OCI-LY1 (cell line): ENCODE data around the gene KCTD2.

Experiments used
- H2AFZ ChIP-seq: fragments of 200-600 bp; sonication (generic), shearing (Covaris generic); 2 replicates; pipeline ENCODE4 v1.6.0; 2014; ENCODE audit warnings: antibody characterized with exemption, mild to moderate bottlenecking, low read length
- H3F3A ChIP-seq: fragments of 200-600 bp; sonication (generic), shearing (Covaris generic); 2 replicates; pipeline ENCODE4 v1.6.0; 2014; ENCODE audit warnings: mild to moderate bottlenecking, antibody characterized with exemption, low read length, moderate library complexity; ENCODE audit not compliant: insufficient read depth
- H3K27ac ChIP-seq: fragments of 200-600 bp; sonication (generic); 2 replicates; pipeline ENCODE4 v1.5.1; 2014; ENCODE audit warnings: low read length, mixed run types, mild to moderate bottlenecking, low read depth; ENCODE audit not compliant: poor library complexity, severe bottlenecking
- H3K27me3 ChIP-seq: fragments of 200-600 bp; sonication (generic); 2 replicates; pipeline ENCODE4 v1.6.0; 2014; ENCODE audit warnings: antibody characterized with exemption, mild to moderate bottlenecking, low read length, moderate library complexity; ENCODE audit not compliant: insufficient read depth
- H3K36me3 ChIP-seq: fragments of 200-600 bp; sonication (generic); 2 replicates; pipeline ENCODE4 v1.6.1; 2014; ENCODE audit warnings: mild to moderate bottlenecking, antibody characterized with exemption, low read length, moderate library complexity, mixed read lengths; ENCODE audit not compliant: insufficient read depth
- H3K4me1 ChIP-seq: fragments of 200-600 bp; sonication (generic); 2 replicates; pipeline ENCODE4 v1.5.1; 2014; ENCODE audit warnings: mild to moderate bottlenecking, low read length, moderate library complexity; ENCODE audit not compliant: insufficient read depth, severe bottlenecking
- H3K4me2 ChIP-seq: fragments of 200-600 bp; sonication (generic), shearing (Covaris generic); 2 replicates; pipeline ENCODE4 v1.6.1; 2014; ENCODE audit warnings: low read length
- H3K4me3 ChIP-seq: fragments of 200-600 bp; sonication (generic); 2 replicates; pipeline ENCODE4 v1.5.1; 2014; ENCODE audit warnings: low read length, low read depth, mild to moderate bottlenecking, mixed read lengths; ENCODE audit not compliant: poor library complexity, severe bottlenecking
- H3K79me2 ChIP-seq: fragments of 200-600 bp; shearing (Covaris generic); 2 replicates; pipeline ENCODE4 v1.6.1; 2016; ENCODE audit warnings: mixed run types, low read length, mixed read lengths; ENCODE audit not compliant: insufficient read depth
- H3K9ac ChIP-seq: fragments of 200-600 bp; sonication (generic), shearing (Covaris generic); 2 replicates; pipeline ENCODE4 v1.6.1; 2014; ENCODE audit warnings: mild to moderate bottlenecking, low read length, mixed read lengths
- H3K9me2 ChIP-seq: fragments of 200-600 bp; sonication (generic), shearing (Covaris generic); 2 replicates; pipeline ENCODE4 v1.6.1; 2014; ENCODE audit warnings: low read depth, mild to moderate bottlenecking, low read length, mixed read lengths
- H3K9me3 ChIP-seq: fragments of 200-600 bp; shearing (Covaris generic); 2 replicates; pipeline ENCODE4 v1.6.1; 2014; ENCODE audit warnings: low read length, mixed read lengths
- H4K20me1 ChIP-seq: fragments of 200-600 bp; sonication (generic), shearing (Covaris generic); 2 replicates; pipeline ENCODE4 v1.6.0; 2016; ENCODE audit warnings: mild to moderate bottlenecking, low read length; ENCODE audit not compliant: insufficient read depth
- EZH2 ChIP-seq: fragments of 200-600 bp; sonication (generic), shearing (Covaris generic); IDR thresholded peaks from 2 replicates; pipeline ENCODE4 v1.8.0; 2017; ENCODE audit warnings: borderline replicate concordance, mixed run types, mild to moderate bottlenecking, antibody characterized with exemption, low read length, moderate library complexity, mixed read lengths
- TF ChIP-seq, protein P1 (sequence below): fragments of 200-600 bp; sonication (generic), shearing (Covaris generic); IDR thresholded peaks from 2 replicates; pipeline ENCODE4 v1.5.1; 2017; ENCODE audit warnings: mild to moderate bottlenecking, antibody characterized with exemption, low read length, moderate library complexity, mixed read lengths

The KCTD2 gene

DNA sequence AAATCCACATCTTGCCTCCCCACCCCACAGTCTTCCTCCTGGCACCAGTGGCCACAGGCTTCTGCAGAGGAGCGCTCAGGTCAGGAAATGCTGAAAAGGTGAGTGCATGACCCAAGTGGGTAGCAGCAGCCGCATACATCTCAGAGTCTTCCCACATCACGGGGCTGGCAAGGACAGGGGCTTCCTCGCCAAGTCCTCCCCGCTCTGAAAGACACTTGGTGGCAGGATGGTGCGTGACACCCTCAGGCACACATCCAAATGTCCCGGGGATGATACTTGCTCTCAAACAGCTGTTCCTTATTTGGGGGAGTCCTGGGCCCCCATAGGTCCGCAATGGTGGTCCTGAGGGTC is 32.0 kb downstream of the KCTD2 start:
- Histone ChIP-seq H3K4me3 (no peak overlapping the region), H3K27me3 (peaks cover 16% of the 10 kb centered on the region; the same call in 1 of the 2 replicates), H3K4me1 (peaks cover 16% of the 10 kb centered on the region), H3F3A (no peaks in the 10 kb centered on the region), H3K9me3 (no peaks in the 10 kb centered on the region), H3K36me3 (no peaks in the 10 kb centered on the region), H4K20me1 (no peaks in the 10 kb centered on the region), H3K27ac (no peak overlapping the region), H3K9me2 (no peaks in the 10 kb centered on the region), H3K79me2 (no peaks in the 10 kb centered on the region), H3K9ac (no peak overlapping the region), H2AFZ (no peak overlapping the region), H3K4me2 (no peak overlapping the region)
- TF ChIP-seq EZH2, result no peak
- TF ChIP-seq, protein P1, sequence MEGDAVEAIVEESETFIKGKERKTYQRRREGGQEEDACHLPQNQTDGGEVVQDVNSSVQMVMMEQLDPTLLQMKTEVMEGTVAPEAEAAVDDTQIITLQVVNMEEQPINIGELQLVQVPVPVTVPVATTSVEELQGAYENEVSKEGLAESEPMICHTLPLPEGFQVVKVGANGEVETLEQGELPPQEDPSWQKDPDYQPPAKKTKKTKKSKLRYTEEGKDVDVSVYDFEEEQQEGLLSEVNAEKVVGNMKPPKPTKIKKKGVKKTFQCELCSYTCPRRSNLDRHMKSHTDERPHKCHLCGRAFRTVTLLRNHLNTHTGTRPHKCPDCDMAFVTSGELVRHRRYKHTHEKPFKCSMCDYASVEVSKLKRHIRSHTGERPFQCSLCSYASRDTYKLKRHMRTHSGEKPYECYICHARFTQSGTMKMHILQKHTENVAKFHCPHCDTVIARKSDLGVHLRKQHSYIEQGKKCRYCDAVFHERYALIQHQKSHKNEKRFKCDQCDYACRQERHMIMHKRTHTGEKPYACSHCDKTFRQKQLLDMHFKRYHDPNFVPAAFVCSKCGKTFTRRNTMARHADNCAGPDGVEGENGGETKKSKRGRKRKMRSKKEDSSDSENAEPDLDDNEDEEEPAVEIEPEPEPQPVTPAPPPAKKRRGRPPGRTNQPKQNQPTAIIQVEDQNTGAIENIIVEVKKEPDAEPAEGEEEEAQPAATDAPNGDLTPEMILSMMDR, result no peak

GRCh38 chr17:75081611-75082540 is 34.9 kb downstream of the KCTD2 start:
- no peak overlapping the region for H2AFZ ChIP-seq
- H3K79me2 ChIP-seq, result no peaks in the 10 kb centered on the region
- peaks cover 12% of the 10 kb centered on the region for H3K27me3 ChIP-seq
- no peaks in the 10 kb centered on the region for H4K20me1 ChIP-seq
- H3F3A ChIP-seq, result no peaks in the 10 kb centered on the region
- no peak overlapping the region for H3K4me2 ChIP-seq
- H3K27ac ChIP-seq, result no peak overlapping the region
- H3K4me3 ChIP-seq, result no peak overlapping the region
- H3K9me2 ChIP-seq, result no peaks in the 10 kb centered on the region
- H3K9me3 ChIP-seq, result no peaks in the 10 kb centered on the region
- no peaks in the 10 kb centered on the region for H3K36me3 ChIP-seq
- peaks cover 19% of the 10 kb centered on the region for H3K4me1 ChIP-seq
- TF ChIP-seq, protein P1, result no peak
- TF ChIP-seq EZH2, result no peak
- no peak overlapping the region for H3K9ac ChIP-seq

DNA sequence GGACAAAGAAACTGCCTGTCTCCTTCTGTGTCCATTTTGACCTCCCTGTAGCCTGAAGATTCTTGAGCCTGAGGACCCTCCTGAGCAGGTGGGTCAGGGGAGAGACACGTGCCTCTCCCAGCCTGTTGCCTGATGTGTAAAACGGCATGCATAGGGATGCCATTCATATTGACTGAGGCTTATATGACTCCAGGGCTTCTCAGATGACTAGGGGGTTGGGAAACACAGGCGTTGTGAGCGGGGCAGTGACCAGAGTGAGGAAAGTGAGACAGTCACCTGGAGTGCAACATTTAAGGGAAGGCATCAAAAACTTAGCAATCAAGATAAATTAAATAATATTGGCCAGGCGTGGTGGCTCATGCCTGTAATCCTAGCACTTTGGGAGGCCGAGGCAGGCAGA is 35.7 kb downstream of the KCTD2 start:
- TF ChIP-seq, protein P1, result no peak
- TF ChIP-seq EZH2, result no peak
- Histone ChIP-seq H3K36me3 (no peaks in the 10 kb centered on the region), H3K79me2 (no peaks in the 10 kb centered on the region), H3F3A (no peaks in the 10 kb centered on the region), H3K9ac (no peak overlapping the region), H3K4me3 (no peak overlapping the region), H3K4me2 (no peak overlapping the region), H3K9me2 (no peaks in the 10 kb centered on the region), H3K9me3 (no peaks in the 10 kb centered on the region), H3K4me1 (peaks cover 12% of the 10 kb centered on the region), H3K27me3 (peaks cover 12% of the 10 kb centered on the region), H2AFZ (no peak overlapping the region), H4K20me1 (no peaks in the 10 kb centered on the region), H3K27ac (no peak overlapping the region)
